ENCODE data around the gene ELAC1. TPM values are rescaled to one million over a fixed set of nuclear protein-coding genes. Genes with fewer than 3 reads are reported as not detected.
"Not testable (repeated sequence)": the region's sequence is repeated elsewhere in the genome, so short reads cannot be mapped to it uniquely, and the experiment has no call there.

Gene ELAC1
- total RNA-seq, 2 experiments from 2014 or later = 9.6 to 10.1 TPM

DNA sequence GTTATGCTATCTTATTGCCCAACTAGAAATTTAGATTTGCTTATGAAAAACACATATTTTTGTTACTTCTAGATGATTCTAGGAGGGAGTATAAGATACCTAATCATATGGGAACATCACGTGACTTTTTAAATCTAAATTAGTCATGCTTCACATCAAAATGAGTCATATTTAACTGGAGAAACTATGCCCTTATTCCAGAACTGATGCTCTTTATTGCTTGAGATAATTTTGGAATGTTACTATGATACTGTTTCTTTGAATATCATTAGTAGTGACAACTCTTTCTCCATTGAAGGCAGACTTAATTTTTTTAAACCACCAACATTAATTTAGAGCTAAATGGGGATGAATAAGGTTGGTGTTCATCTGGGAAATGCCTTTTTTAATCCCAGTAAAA is 19.9 kb upstream of the ELAC1 start:
- H3K4me3 Mint-ChIP-seq = no peak overlapping the region
- peaks cover 23% of the 10 kb centered on the region for H3K36me3 Mint-ChIP-seq
- H3K9me3 Mint-ChIP-seq = no peaks in the 10 kb centered on the region
- no peak for DNase-seq
- peaks cover 2% of the 10 kb centered on the region for H3K4me1 Mint-ChIP-seq
- POLR2A ChIA-PET = interaction anchor here (1.0 kb wide), 1 partner anchor 20 kb away, joined by 3 read pairs; the partner anchor contains the start of gene ELAC1
- no peaks in the 10 kb centered on the region for H3K27me3 Mint-ChIP-seq
- no peak overlapping the region for H3K27ac Mint-ChIP-seq
- no peak for ATAC-seq (ENCODE audit: low read depth)

DNA sequence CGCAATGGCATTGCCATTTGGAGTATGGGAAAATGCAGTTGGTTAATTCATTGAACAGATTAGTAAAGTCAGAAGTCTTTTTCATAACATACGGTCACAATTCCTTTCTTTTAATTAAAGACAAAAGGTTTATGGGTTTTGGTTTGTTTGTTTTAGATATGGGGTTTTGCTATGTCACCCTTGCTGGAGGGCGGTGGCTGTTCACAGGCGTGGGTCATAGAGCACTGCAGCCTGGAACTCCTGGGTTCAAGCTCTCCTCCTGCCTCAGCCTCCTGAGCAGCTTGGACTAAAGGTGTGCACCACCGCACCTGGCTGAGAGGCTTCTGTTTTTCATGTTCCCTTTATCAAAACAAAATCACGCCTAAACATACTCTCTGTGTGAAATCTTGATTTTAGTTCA is 18.7 kb upstream of the ELAC1 start:
- ATAC-seq (ENCODE audit: low read depth) (no peak), DNase-seq (no peak)
- no peak overlapping the region for H3K4me3 Mint-ChIP-seq
- no peak overlapping the region for H3K27ac Mint-ChIP-seq
- H3K4me1 Mint-ChIP-seq = no peaks in the 10 kb centered on the region
- H3K36me3 Mint-ChIP-seq = peaks cover 21% of the 10 kb centered on the region
- no peaks in the 10 kb centered on the region for H3K27me3 Mint-ChIP-seq
- POLR2A ChIA-PET = no interaction called here
- H3K9me3 Mint-ChIP-seq = no peaks in the 10 kb centered on the region

DNA sequence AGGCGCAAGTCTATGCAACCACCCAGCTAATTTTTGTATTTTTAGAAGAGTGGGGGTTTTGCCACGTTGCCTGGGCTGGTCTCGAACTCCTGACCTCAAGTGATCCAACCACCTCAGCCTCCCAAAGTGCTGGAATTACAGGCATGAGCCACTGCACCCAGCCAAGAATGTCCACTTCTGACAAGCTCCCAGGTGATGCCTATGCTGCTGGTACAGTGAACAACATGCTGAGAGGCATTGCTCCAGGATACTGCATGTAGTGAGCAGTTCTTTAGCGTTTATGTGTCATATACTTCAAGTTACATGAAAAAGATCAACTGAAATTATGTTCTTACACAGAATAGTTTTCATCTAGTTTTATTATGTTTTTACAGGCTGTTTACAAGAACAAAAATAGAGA is 17.2 kb upstream of the ELAC1 start:
- DNase-seq = no peak
- ATAC-seq (ENCODE audit: low read depth) = no peak
- peaks cover 12% of the 10 kb centered on the region for H3K36me3 Mint-ChIP-seq
- no peaks in the 10 kb centered on the region for H3K9me3 Mint-ChIP-seq
- POLR2A ChIA-PET = no interaction called here
- no peak overlapping the region for H3K4me3 Mint-ChIP-seq
- H3K27ac Mint-ChIP-seq = no peak overlapping the region
- H3K27me3 Mint-ChIP-seq = no peaks in the 10 kb centered on the region
- no peaks in the 10 kb centered on the region for H3K4me1 Mint-ChIP-seq

DNA sequence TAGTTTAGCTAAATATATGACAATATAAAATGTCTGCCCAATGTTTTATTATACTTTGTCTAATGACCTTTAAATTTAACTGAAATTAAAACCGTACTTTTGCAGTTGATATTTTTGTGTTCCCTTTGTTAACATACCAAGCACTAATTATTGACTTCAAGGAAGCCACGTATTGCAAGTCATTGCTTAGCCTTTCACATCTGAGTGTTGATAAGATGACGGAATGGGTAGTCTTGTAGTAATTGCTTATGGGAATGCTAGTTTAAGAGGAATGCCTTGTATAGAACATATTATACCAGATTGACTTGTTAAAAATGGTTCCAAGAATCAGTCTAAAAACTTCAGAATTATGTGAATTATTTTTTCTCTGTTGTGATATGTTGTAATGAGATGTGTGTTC is 14.0 kb upstream of the ELAC1 start:
- H3K9me3 Mint-ChIP-seq = no peaks in the 10 kb centered on the region

DNA sequence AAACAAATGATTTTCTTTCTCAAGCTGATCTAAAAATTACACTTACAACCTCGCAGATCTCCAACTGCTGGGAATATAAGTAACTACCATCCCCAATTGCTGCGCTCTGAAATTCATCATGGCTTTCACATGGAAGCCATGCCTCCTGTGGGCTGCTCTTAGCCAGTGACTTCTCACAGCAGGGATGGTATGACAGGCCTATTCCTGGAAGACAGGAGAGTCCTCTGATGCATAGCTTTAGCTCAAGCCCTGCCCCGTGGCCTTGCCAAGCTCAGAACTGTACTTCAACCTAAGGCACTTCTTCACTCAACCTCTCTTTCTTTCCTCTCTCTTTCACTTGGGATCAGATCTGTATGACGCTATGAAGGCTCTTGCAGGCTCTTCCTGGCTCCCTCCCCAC is 12.6 kb upstream of the ELAC1 start:
- H3K4me1 Mint-ChIP-seq = no peaks in the 10 kb centered on the region
- H3K36me3 Mint-ChIP-seq = peaks cover 3% of the 10 kb centered on the region
- POLR2A ChIA-PET = no interaction called here
- H3K27me3 Mint-ChIP-seq = peaks cover 9% of the 10 kb centered on the region
- no peak for DNase-seq
- no peak for ATAC-seq (ENCODE audit: low read depth)
- H3K4me3 Mint-ChIP-seq = no peak overlapping the region
- H3K27ac Mint-ChIP-seq = no peak overlapping the region
- H3K9me3 Mint-ChIP-seq = peaks cover 1% of the 10 kb centered on the region

More for the DNA sequence above, 14.0 kb upstream of the ELAC1 start:
- Mint-ChIP-seq H3K27ac (no peak overlapping the region), H3K4me1 (no peaks in the 10 kb centered on the region), H3K27me3 (no peaks in the 10 kb centered on the region), H3K36me3 (peaks cover 5% of the 10 kb centered on the region), H3K4me3 (no peak overlapping the region)
- ATAC-seq (ENCODE audit: low read depth) (no peak), DNase-seq (no peak)
- POLR2A ChIA-PET = no interaction called here

DNA sequence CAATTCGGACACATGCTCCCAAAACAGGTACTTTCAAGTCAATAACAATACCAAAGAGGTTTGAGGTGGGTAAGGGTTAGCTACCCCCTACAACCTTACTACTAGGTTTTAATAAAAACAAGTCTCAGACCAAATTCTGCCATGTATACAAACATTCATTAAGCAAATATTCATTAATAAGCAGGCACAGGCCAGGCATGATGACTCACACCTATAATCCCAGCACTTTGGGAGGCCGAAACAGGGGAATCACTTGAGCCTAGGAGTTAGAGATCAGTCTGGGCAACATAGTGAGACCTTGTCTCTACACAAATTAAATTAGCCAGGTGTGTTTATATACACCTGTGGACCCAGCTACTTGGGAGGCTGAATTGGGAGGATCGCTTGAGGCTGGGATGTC is 11.7 kb upstream of the ELAC1 start:
- no peak overlapping the region for H3K4me3 Mint-ChIP-seq
- no peak overlapping the region for H3K27ac Mint-ChIP-seq
- DNase-seq (no peak), ATAC-seq (ENCODE audit: low read depth) (no peak)
- peaks cover 9% of the 10 kb centered on the region for H3K27me3 Mint-ChIP-seq
- no peaks in the 10 kb centered on the region for H3K4me1 Mint-ChIP-seq
- peaks cover 4% of the 10 kb centered on the region for H3K9me3 Mint-ChIP-seq
- POLR2A ChIA-PET = no interaction called here
- peaks cover 3% of the 10 kb centered on the region for H3K36me3 Mint-ChIP-seq

DNA sequence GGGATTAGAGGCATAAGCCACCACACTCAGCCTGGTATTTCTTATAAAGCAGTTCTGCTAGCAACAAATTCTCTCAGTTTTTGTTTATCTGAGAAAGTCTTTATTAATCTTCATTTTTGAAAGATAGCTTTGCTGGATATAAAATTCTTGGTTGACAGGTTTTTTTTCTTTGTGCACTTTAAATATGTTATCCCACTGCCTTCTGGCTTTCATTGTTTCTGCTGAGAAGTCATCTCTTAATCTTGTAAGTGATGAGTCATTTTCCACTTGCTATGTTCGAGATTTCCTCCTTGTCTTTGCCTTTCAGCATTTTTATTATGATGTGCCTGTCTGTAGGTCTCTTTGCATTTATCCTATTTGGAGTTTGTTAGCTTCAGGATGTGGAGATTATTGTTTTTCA is 5.9 kb upstream of the ELAC1 start:
- no peak overlapping the region for H3K27ac Mint-ChIP-seq
- POLR2A ChIA-PET = no interaction called here
- H3K27me3 Mint-ChIP-seq = peaks cover 12% of the 10 kb centered on the region
- DNase-seq = no peak
- H3K36me3 Mint-ChIP-seq = peaks cover 4% of the 10 kb centered on the region
- no peak overlapping the region for H3K4me3 Mint-ChIP-seq
- no peaks in the 10 kb centered on the region for H3K4me1 Mint-ChIP-seq
- no peak for ATAC-seq (ENCODE audit: low read depth)
- peaks cover 9% of the 10 kb centered on the region for H3K9me3 Mint-ChIP-seq

DNA sequence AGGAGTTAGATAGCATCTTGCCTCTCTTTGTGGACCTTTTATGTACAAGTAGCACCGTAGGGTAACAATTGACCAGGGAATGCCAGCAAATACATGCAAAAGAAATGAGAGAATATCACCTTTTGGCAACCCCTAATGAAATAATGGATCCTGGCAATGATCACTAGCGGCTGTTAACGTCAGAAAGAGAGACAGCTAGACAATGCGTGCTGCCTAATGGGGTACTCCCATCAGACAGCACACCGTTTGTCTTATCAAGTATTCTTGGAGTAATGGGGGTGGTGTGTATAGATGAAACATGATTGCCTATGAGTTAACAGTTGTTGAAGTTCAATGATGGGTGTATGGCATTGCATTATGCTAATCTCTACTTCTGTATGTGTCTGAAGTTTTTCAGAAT is 1.6 kb downstream of the ELAC1 start:
- no peak for DNase-seq
- Mint-ChIP-seq H3K36me3 (peaks cover 7% of the 10 kb centered on the region), H3K27ac (peak overlapping the region; percentile 23), H3K4me3 (peak overlapping the region; percentile 92), H3K4me1 (peaks cover 17% of the 10 kb centered on the region), H3K9me3 (no peaks in the 10 kb centered on the region), H3K27me3 (peaks cover 3% of the 10 kb centered on the region)
- POLR2A ChIA-PET = no interaction called here
- ATAC-seq (ENCODE audit: low read depth) = no peak

DNA sequence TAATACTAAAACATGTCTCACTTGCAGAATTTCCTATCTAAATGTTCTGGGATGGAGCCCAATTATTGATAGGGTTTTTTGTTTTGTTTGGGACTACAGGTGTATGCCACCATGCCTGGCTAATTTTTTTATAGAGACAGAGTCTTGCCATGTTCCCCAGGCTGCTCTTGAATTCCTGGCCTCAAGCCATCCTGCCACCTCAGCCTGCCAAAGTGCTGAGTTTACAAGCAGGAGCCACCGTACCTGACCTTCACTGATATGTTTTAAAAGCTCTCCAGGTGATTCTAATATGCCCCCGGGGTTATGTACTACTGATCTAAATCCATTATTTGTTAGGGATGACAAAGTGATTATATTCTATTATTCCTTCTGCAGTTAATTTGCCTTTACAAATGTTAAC is 2.2 kb downstream of the ELAC1 start:
- POLR2A ChIA-PET = interaction anchor here (1.0 kb wide), 1 partner anchor 60 kb away, joined by 3 read pairs; the partner anchor contains the start of gene SMAD4
- H3K36me3 Mint-ChIP-seq = peaks cover 13% of the 10 kb centered on the region
- DNase-seq (no peak), ATAC-seq (ENCODE audit: low read depth) (no peak)
- H3K9me3 Mint-ChIP-seq = no peaks in the 10 kb centered on the region
- peaks cover 3% of the 10 kb centered on the region for H3K27me3 Mint-ChIP-seq
- no peak overlapping the region for H3K27ac Mint-ChIP-seq
- H3K4me1 Mint-ChIP-seq = peaks cover 17% of the 10 kb centered on the region
- H3K4me3 Mint-ChIP-seq = no peak overlapping the region

DNA sequence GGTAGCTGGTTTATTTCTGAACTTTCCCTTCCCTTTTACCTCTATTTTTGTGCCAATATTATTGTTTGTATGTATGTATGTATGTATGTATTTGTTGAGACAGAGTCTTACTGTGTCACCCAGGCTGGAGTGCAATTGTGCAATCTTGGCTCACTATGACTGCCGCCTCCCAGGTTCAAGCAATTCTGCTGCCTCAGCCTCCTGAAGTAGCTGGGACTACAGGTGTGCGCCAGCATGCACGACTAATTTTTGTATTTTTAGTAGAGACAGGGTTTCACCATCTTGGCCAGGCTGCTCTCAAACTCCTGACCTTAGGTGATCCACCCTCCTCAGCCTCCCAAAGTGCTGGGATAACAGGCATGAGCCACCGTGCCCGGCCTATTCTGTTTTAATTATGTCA is 4.6 kb downstream of the ELAC1 start:
- H3K27me3 Mint-ChIP-seq; H3K4me3 Mint-ChIP-seq; H3K27ac Mint-ChIP-seq; ATAC-seq (ENCODE audit: low read depth); DNase-seq: not testable (repeated sequence)
- Mint-ChIP-seq H3K4me1 (peaks cover 17% of the 10 kb centered on the region), H3K9me3 (peaks cover 13% of the 10 kb centered on the region), H3K36me3 (peaks cover 36% of the 10 kb centered on the region)
- POLR2A ChIA-PET = interaction anchor here (0.5 kb wide), 1 partner anchor 1590 kb away, joined by 3 read pairs; no protein-coding TSS in a partner anchor

DNA sequence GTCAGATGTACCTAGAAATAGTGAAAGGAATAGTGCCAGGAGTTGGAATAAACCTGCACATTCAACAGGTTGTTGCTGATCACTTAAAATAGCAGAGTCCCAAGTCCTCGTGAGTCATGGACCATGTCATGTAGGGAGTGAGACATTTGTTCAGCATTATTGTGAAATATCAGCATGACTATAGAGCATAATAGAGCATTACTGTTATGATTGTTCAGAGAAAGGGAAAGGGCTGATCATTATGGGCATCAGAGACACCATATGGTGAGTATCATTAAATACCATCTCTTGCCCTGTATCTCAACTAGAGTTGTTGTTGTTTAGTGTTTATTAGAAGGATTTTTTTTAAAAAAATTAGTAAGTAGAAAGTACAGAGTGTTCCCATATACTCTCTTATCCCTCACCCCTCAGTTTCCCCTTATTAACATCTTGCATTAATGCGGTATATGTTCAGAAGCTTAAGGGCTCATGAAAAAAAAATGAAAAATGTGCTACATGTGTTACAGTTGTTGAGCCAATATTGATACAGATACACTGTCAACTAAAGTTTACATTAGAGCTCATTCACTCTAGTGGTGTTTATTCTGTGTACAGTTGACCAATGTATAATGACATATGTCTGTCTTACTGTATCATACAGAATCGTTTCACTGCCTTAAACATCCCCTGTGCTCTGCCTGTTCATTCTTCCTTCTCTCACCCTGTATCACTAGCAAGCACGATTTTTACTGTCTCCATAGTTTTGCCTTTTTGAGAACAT is 5.7 kb downstream of the ELAC1 start:
- Mint-ChIP-seq H3K27ac (no peak overlapping the region), H3K4me1 (peaks cover 14% of the 10 kb centered on the region), H3K27me3 (no peaks in the 10 kb centered on the region), H3K36me3 (peaks cover 47% of the 10 kb centered on the region), H3K9me3 (peaks cover 21% of the 10 kb centered on the region), H3K4me3 (no peak overlapping the region)
- DNase-seq (no peak), ATAC-seq (ENCODE audit: low read depth) (no peak)
- POLR2A ChIA-PET = no interaction called here

DNA sequence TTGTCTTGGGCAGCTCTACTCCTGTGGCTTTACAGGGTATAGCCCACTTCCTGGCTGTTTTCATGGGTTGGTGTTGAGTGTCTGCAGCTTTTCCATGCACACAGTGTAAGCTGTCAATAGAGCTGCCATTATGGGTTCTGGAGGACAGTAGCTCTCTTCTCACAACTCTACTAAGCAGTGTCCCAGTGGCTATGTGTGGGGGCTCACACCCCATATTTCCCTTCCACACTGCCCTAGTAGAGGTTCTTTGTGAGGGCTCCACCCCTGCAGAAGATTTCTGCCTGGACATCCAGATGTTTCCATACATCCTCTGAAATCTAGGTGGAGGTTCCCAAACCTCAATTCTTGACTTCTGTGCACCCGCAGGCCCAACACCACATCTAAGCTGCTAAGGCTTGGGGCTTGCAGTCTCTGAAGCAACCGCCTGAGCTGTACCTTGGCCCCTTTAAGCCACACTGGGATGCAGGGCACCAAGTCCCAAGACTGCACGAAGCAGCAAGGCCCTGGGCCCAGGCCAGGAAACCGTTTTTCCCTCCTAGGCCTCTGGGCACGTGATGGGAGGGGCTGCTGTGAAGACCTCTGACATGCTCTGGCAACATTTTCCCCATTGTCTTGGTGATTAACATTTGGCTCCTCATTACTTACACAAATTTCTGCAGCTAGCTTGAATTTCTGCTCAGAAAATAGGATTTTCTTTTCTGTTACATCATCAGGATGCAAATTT is 9.4 kb downstream of the ELAC1 start:
- H3K36me3 Mint-ChIP-seq = peaks cover 59% of the 10 kb centered on the region
- no peak overlapping the region for H3K27ac Mint-ChIP-seq
- no peaks in the 10 kb centered on the region for H3K27me3 Mint-ChIP-seq
- POLR2A ChIA-PET = no interaction called here
- peaks cover 24% of the 10 kb centered on the region for H3K9me3 Mint-ChIP-seq
- no peak overlapping the region for H3K4me3 Mint-ChIP-seq
- no peak for DNase-seq
- no peak for ATAC-seq (ENCODE audit: low read depth)
- no peaks in the 10 kb centered on the region for H3K4me1 Mint-ChIP-seq

DNA sequence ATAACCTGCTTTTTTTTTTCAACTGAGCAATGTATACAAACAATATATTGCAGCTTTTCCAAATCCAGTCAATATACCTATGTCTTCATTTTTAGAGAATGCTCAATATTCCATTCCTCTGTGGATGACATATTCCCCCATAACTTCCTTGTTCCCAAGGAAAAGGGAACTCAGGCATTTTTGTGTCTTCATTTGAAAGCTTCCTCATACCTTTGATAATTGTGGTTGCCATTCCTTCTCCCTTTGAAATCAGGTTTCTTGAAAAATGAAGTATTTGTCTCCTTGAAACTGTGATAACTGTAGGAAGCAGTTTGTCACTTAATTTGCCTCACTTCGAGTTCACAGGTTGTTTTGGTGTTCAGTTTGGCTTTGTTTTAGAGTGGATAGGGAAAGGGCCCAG is 13.5 kb downstream of the ELAC1 start:
- H3K27ac Mint-ChIP-seq = no peak overlapping the region
- H3K9me3 Mint-ChIP-seq = peaks cover 16% of the 10 kb centered on the region
- no peak for ATAC-seq (ENCODE audit: low read depth)

More for the DNA sequence above, 13.5 kb downstream of the ELAC1 start:
- Mint-ChIP-seq H3K4me1 (no peaks in the 10 kb centered on the region), H3K4me3 (no peak overlapping the region), H3K36me3 (peaks cover 49% of the 10 kb centered on the region), H3K27me3 (no peaks in the 10 kb centered on the region)
- no peak for DNase-seq
- POLR2A ChIA-PET = no interaction called here

Measured in activated naive CD8-positive, alpha-beta T cell treated with anti-CD3 and anti-CD28 coated beads, Interleukin-2, amount 10 ng/mL, durations not matched to agents 7 days and 5 days (primary cell).